HEK293T (cell line): ENCODE results near the gene KXD1.

Source experiments
- ARNT ChIP-seq: fragments of 450-650 bp; IDR thresholded peaks from 2 replicates; pipeline ENCODE4 v1.6.1; 2017; ENCODE audit warnings: mild to moderate bottlenecking
- NFRKB ChIP-seq: fragments of 450-650 bp; IDR thresholded peaks from 2 replicates; pipeline ENCODE4 v1.6.1; 2016; ENCODE audit warnings: mild to moderate bottlenecking, moderate library complexity

DNA sequence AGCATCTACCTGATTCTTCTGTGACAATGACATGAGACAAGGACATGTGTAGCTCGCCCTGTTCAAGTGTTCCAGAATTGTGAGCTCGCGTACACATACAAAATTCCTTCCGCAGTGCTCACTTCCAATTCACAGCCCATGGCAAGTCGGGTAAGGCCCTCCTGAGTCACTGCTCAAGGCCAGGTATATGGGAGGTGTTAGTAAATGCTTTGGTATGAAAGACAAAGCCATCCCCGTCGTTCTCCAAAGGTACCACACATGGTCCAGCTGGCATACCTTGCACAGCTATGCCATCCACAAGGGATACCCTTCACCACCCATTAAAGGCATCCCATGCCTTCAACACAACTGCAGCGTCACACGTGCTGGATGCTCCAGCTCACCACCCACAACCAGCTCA, 31.4 kb upstream of the KXD1 start:
- no peak for TF ChIP-seq NFRKB
- no peak for TF ChIP-seq ARNT
